Keratinocyte (primary cell): ENCODE data around the gene CDX1. TPM values are rescaled to one million over a fixed set of nuclear protein-coding genes. Genes with fewer than 3 reads are reported as not detected.

Source experiments
- DNase-seq: peaks from one replicate; pipeline ENCODE4 v3.0.0-alpha.2; 2011; ENCODE audit warnings: low read depth, missing footprints, low spot score
- FAIRE-seq: peaks from 2 replicates; lab custom pipeline; 2011; peaks lifted over from hg19 to GRCh38; lab: Jason Lieb, UNC
- H2AFZ ChIP-seq: 2 replicates; pipeline ENCODE4 v1.6.0; 2012; ENCODE audit warnings: low read length, control low read depth, inconsistent platforms; ENCODE audit not compliant: control insufficient read depth
- H3K27ac ChIP-seq: 2 replicates; pipeline ENCODE4 v1.5.1; 2011; ENCODE audit warnings: low read length; ENCODE audit not compliant: control insufficient read depth, insufficient read depth
- H3K27me3 ChIP-seq: 3 replicates; pipeline ENCODE4 v1.6.0; 2011; ENCODE audit warnings: low read length; ENCODE audit not compliant: control insufficient read depth, insufficient read depth; ENCODE audit errors: extremely low read depth
- H3K36me3 ChIP-seq, 2 experiments: 2 replicates in 1 of 2; 3 replicates in 1 of 2; pipeline ENCODE4 v1.5.1; 2011; ENCODE audit warnings: low read length in 2 of 2, mild to moderate bottlenecking in 1 of 2; ENCODE audit not compliant: control insufficient read depth in 2 of 2, insufficient read depth in 2 of 2; ENCODE audit errors: extremely low read depth in 1 of 2
- H3K4me1 ChIP-seq: 3 replicates; pipeline ENCODE4 v1.5.1; 2011; ENCODE audit warnings: low read length; ENCODE audit not compliant: control insufficient read depth, insufficient read depth; ENCODE audit errors: extremely low read depth
- H3K4me2 ChIP-seq: 3 replicates; pipeline ENCODE4 v1.6.0; 2011; ENCODE audit warnings: low read depth, low read length; ENCODE audit not compliant: control insufficient read depth, insufficient read depth; ENCODE audit errors: extremely low read depth
- H3K4me3 ChIP-seq, 3 experiments: fragments of 200-600 bp in 1 of 3; sonication (generic) in 1 of 3; 2 replicates in 2 of 3; 3 replicates in 1 of 3; pipeline ENCODE4 v1.5.1; 2011 to 2016; ENCODE audit warnings: low read length in 3 of 3, mild to moderate bottlenecking in 3 of 3, control low read depth in 2 of 3, inconsistent platforms in 1 of 3, low read depth in 1 of 3, mixed read lengths in 1 of 3, mixed run types in 1 of 3, moderate library complexity in 1 of 3; ENCODE audit not compliant: control insufficient read depth in 2 of 3, insufficient read depth in 2 of 3; ENCODE audit errors: extremely low read depth in 1 of 3
- H3K79me2 ChIP-seq: 2 replicates; pipeline ENCODE4 v1.6.0; 2012; ENCODE audit warnings: low read length; ENCODE audit not compliant: control insufficient read depth, insufficient read depth
- H3K9ac ChIP-seq: 3 replicates; pipeline ENCODE4 v1.6.0; 2011; ENCODE audit warnings: low read length; ENCODE audit not compliant: control insufficient read depth, insufficient read depth; ENCODE audit errors: extremely low read depth
- H3K9me1 ChIP-seq: 3 replicates; pipeline ENCODE4 v1.6.0; 2011; ENCODE audit warnings: low read length; ENCODE audit not compliant: control insufficient read depth, insufficient read depth; ENCODE audit errors: extremely low read depth
- H3K9me3 ChIP-seq: 2 replicates; pipeline ENCODE4 v1.5.1; 2012; ENCODE audit warnings: low read depth, low read length; ENCODE audit not compliant: control insufficient read depth
- H4K20me1 ChIP-seq: 3 replicates; pipeline ENCODE4 v1.6.0; 2011; ENCODE audit warnings: low read length; ENCODE audit not compliant: control insufficient read depth, insufficient read depth; ENCODE audit errors: extremely low read depth
- CTCF ChIP-seq, 3 experiments: IDR thresholded peaks in 1 of 3; conservative IDR thresholded peaks in 1 of 3; optimal IDR thresholded peaks in 1 of 3; 2 replicates in 2 of 3; 3 replicates in 1 of 3; pipeline versions ENCODE3 to v1.5.1; 2011; ENCODE audit warnings: low read length in 3 of 3, mild to moderate bottlenecking in 3 of 3, moderate library complexity in 2 of 3, control low read depth in 1 of 3, inconsistent platforms in 1 of 3; ENCODE audit not compliant: insufficient read depth in 2 of 3; ENCODE audit errors: extremely low read depth in 1 of 3
- EZH2 ChIP-seq: IDR thresholded peaks from one replicate; pipeline ENCODE4 v1.6.1; 2012; ENCODE audit warnings: inconsistent platforms, mild to moderate bottlenecking, low read length, moderate library complexity
- dilution Hi-C: fragments of 300-500 bp; cut with MboI; formaldehyde crosslinking; loops from one replicate; pipeline ENCODE4 v1.7.0; 2020; ENCODE audit warnings: low sequenced_read_pairs; ENCODE audit not compliant: extremely low pct_ligation_motif_present
- polyA plus RNA-seq, 5 experiments: library from polyadenylated mRNA; depleted of rRNA in 3 of 5; stranded (reverse) in 3 of 5; stranded (forward) in 1 of 5; unstranded in 1 of 5; fragments of >200 nt; gene quantifications; 1 replicate in 1 of 5; 2 replicates in 3 of 5; 3 replicates in 1 of 5; pipeline versions ENCODE4 v1.2.1 to v1.2.3, GENCODE V29; 2011 to 2012; ENCODE audit warnings: missing spikeins in 2 of 5, low read depth in 1 of 5, low replicate concordance in 1 of 5

The CDX1 gene
- polyA plus RNA-seq, 1 donor (not counting 4 experiments of a cell fraction or from before 2014, with no cell fraction given), result not detected

GRCh38 chr5:150159031-150159430 is 7.5 kb upstream of the CDX1 start:
- Histone ChIP-seq H3K9me3 (no peaks in the 10 kb centered on the region), H3K4me2 (no peak overlapping the region), H3K36me3 (no peaks in the 10 kb centered on the region), H3K9me1 (no peaks in the 10 kb centered on the region), H3K27ac (no peak overlapping the region), H3K4me1 (no peaks in the 10 kb centered on the region), H3K27me3 (peaks cover 25% of the 10 kb centered on the region), H4K20me1 (no peaks in the 10 kb centered on the region), H2AFZ (no peak overlapping the region), H3K9ac (no peak overlapping the region), H3K79me2 (no peaks in the 10 kb centered on the region), H3K4me3 (no peak overlapping the region)
- dilution Hi-C loops, result no loop called here
- TF ChIP-seq CTCF (optimal IDR thresholded peaks at IDR 0.05 in 1 of 3, IDR thresholded peaks at IDR 0.05 in 1 of 3, conservative IDR thresholded peaks at IDR 0.05 in 1 of 3; ENCODE audit: extremely low read depth in 1 of 3, insufficient read depth in 2 of 3, low read length in 3 of 3) (no peak), EZH2 (no peak)
- no peak for FAIRE-seq
- no peak for DNase-seq

GRCh38 chr5:150159741-150160179 is 6.8 kb upstream of the CDX1 start:
- Histone ChIP-seq H3K4me1 (no peaks in the 10 kb centered on the region), H3K4me3 (no peak overlapping the region), H3K36me3 (no peaks in the 10 kb centered on the region), H4K20me1 (no peaks in the 10 kb centered on the region), H3K9me1 (no peaks in the 10 kb centered on the region), H3K9ac (no peak overlapping the region), H3K4me2 (no peak overlapping the region), H3K27me3 (peaks cover 17% of the 10 kb centered on the region), H3K27ac (no peak overlapping the region), H3K9me3 (no peaks in the 10 kb centered on the region), H2AFZ (no peak overlapping the region), H3K79me2 (no peaks in the 10 kb centered on the region)
- FAIRE-seq, result no peak
- dilution Hi-C loops, result no loop called here
- TF ChIP-seq EZH2, result no peak
- no peak for TF ChIP-seq CTCF (optimal IDR thresholded peaks at IDR 0.05 in 1 of 3, IDR thresholded peaks at IDR 0.05 in 1 of 3, conservative IDR thresholded peaks at IDR 0.05 in 1 of 3; ENCODE audit: extremely low read depth in 1 of 3, insufficient read depth in 2 of 3, low read length in 3 of 3)
- DNase-seq, result no peak
